ENCODE measurements around the gene TBX10.

- TF ChIP-seq CTCF (conservative IDR thresholded peaks at IDR 0.05 in 1 of 2, IDR thresholded peaks at IDR 0.05 in 1 of 2; ENCODE audit: extremely low read depth in 1 of 2, insufficient read depth in 1 of 2, low read depth in 1 of 2, low read length in 2 of 2) (no peak), EZH2 (IDR thresholded peaks at IDR 0.05; ENCODE audit: borderline replicate concordance, low read length) (no peak)
Observed at GRCh38 chr11:67667490-67668191, 28.1 kb upstream of the TBX10 start.
